Neural cell (in vitro differentiated cells): ENCODE results near the gene AMIGO3.

Source experiments
- EP300 ChIP-seq: fragments of 450-650 bp; conservative IDR thresholded peaks from 2 replicates; pipeline ENCODE4 v1.6.1; 2014; ENCODE audit warnings: antibody characterized with exemption, mild to moderate bottlenecking, moderate library complexity; ENCODE audit not compliant: poor library complexity, severe bottlenecking
- EZH2 ChIP-seq: fragments of 200-600, 300-800 bp; shearing (Covaris generic), sonication (generic); IDR thresholded peaks from 2 replicates; pipeline ENCODE4 v1.6.1; 2014; ENCODE audit warnings: antibody characterized with exemption, low read length, borderline replicate concordance, mild to moderate bottlenecking; ENCODE audit not compliant: insufficient read depth, poor library complexity, severe bottlenecking
- MXI1 ChIP-seq: fragments of 450-650 bp; conservative IDR thresholded peaks from 2 replicates; pipeline ENCODE4 v1.6.1; 2014; ENCODE audit warnings: antibody characterized with exemption, mild to moderate bottlenecking; ENCODE audit not compliant: poor library complexity, severe bottlenecking
- POLR2AphosphoS5 ChIP-seq: IDR thresholded peaks from 2 replicates; pipeline ENCODE4 v1.6.1; 2012
- RAD21 ChIP-seq: fragments of 450-650 bp; conservative IDR thresholded peaks from 2 replicates; pipeline ENCODE4 v1.6.1; 2014; ENCODE audit warnings: antibody characterized with exemption, mild to moderate bottlenecking, moderate library complexity
- SMC3 ChIP-seq: fragments of 450-650 bp; conservative IDR thresholded peaks from 2 replicates; pipeline ENCODE4 v1.6.1; 2014; ENCODE audit warnings: antibody characterized with exemption, mild to moderate bottlenecking, moderate library complexity; ENCODE audit not compliant: poor library complexity
- TAF1 ChIP-seq: IDR thresholded peaks from 2 replicates; pipeline ENCODE4 v1.6.1; 2012; ENCODE audit warnings: low read depth
- TF ChIP-seq, protein P1 (sequence below): fragments of 450-650 bp; IDR thresholded peaks from 2 replicates; pipeline ENCODE4 v1.5.1; 2014; ENCODE audit warnings: antibody characterized with exemption, mild to moderate bottlenecking, moderate library complexity; ENCODE audit not compliant: poor library complexity, severe bottlenecking

DNA sequence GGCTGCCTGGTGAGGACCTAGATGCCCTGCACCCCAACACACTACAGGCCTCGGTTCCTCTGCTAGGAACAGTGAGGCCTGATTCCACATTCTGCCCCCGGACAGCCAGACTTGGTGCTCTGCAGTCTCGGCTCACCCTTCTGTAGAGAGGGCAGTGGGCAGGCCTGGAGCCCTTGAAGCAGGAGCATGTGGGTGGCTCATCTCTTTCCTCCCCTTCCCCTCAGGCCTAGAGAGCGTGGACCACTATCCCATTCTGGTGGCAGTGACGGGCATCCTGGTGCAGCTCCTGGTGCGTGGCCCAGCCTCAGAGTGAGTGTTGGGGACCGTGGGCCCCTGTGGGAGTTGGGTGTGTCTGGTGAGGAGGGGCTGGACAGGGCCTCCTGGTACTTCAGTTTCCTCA is 3.3 kb downstream of the AMIGO3 start:
- TF ChIP-seq, protein P1, sequence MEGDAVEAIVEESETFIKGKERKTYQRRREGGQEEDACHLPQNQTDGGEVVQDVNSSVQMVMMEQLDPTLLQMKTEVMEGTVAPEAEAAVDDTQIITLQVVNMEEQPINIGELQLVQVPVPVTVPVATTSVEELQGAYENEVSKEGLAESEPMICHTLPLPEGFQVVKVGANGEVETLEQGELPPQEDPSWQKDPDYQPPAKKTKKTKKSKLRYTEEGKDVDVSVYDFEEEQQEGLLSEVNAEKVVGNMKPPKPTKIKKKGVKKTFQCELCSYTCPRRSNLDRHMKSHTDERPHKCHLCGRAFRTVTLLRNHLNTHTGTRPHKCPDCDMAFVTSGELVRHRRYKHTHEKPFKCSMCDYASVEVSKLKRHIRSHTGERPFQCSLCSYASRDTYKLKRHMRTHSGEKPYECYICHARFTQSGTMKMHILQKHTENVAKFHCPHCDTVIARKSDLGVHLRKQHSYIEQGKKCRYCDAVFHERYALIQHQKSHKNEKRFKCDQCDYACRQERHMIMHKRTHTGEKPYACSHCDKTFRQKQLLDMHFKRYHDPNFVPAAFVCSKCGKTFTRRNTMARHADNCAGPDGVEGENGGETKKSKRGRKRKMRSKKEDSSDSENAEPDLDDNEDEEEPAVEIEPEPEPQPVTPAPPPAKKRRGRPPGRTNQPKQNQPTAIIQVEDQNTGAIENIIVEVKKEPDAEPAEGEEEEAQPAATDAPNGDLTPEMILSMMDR: no peak
- TF ChIP-seq POLR2AphosphoS5 (no peak), EP300 (no peak), RAD21 (no peak), EZH2 (no peak), TAF1 (no peak), MXI1 (no peak), SMC3 (no peak)
